HUES6 (cell line): ENCODE data around the gene GLIPR2.

Experiments used
- H3K27ac ChIP-seq: 2 replicates; pipeline ENCODE4 v1.7.0; 2013; ENCODE audit warnings: low read depth, mild to moderate bottlenecking, low read length, inconsistent platforms
- H3K27me3 ChIP-seq: 2 replicates; pipeline ENCODE4 v1.6.1; 2013; ENCODE audit warnings: low read length; ENCODE audit not compliant: control insufficient read depth, insufficient read depth
- H3K36me3 ChIP-seq: 2 replicates; pipeline ENCODE4 v1.6.1; 2013; ENCODE audit warnings: low read length; ENCODE audit not compliant: control insufficient read depth, insufficient read depth
- H3K4me1 ChIP-seq: 2 replicates; pipeline ENCODE4 v1.6.1; 2013; ENCODE audit warnings: low read length; ENCODE audit not compliant: control insufficient read depth, insufficient read depth
- H3K4me3 ChIP-seq: 2 replicates; pipeline ENCODE4 v1.5.1; 2013; ENCODE audit warnings: low read depth, low read length
- H3K9ac ChIP-seq: one replicate; pipeline ENCODE4 v1.6.1; 2013; ENCODE audit warnings: mild to moderate bottlenecking, low read length
- H3K9me3 ChIP-seq: 2 replicates; pipeline ENCODE4 v1.6.1; 2013; ENCODE audit warnings: low read depth, low read length; ENCODE audit not compliant: control insufficient read depth, insufficient read depth

The GLIPR2 gene

DNA sequence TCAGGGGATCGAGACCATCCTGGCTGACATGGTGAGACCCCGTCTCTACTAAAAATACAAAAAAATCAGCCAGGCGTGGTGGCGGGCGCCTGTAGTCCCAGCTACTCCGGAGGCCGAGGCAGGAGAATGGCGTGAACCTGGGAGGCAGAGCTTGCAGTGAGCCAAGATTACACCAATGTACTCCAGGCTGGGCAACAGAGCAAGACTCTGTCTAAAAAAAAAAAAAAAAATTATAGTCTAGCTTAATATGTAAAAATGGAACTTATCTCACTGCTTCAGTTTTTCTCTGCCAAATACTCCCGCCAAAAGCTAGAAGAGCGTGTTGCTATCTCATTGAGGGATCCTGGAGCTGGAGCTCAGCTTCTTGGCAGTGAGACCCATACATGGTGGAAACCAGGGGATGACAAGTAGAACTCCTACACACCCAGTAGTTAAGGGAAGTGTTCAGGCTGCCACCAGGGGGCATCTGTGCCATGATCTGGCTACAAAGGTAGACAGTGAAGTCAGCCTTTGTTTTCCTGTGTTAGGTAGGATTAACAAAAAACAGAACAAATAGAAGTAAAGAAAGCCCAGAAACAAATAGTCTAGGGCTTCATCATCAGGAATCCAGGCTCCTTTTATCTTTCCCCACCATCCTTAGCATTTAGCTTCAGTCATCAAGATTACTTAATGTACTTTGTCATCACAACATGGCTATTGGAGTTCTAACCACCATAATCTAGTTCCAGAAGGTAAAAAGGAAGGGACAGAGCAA lies 33.6 kb upstream of the GLIPR2 start:
- Histone ChIP-seq H3K4me1 (peaks cover 19% of the 10 kb centered on the region), H3K36me3 (no peaks in the 10 kb centered on the region), H3K9me3 (no peaks in the 10 kb centered on the region), H3K9ac (no peak overlapping the region), H3K27me3 (no peaks in the 10 kb centered on the region), H3K4me3 (no peak overlapping the region), H3K27ac (peak overlapping the region; percentile 36; the same call in 1 of the 2 replicates)

DNA sequence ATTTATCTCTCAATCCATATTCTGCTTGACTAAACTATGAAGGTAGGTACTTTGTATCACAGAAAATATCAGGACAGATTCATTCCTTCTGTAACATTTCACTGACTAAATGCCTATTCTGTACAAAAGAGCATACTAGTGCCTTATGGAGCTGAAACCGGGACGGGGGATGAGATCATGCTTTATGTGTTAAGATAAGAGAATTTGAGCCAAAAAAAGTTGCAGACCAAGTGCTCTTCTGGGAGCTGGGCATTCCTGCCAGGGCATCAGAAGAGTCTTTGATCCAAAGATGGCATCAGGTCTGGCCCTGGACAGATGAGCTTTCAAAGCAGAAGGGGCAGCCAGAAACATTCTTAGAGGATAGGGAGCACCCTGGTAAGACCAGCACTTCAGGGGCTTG lies 27.5 kb upstream of the GLIPR2 start:
- Histone ChIP-seq H3K27me3 (no peaks in the 10 kb centered on the region), H3K9me3 (no peaks in the 10 kb centered on the region), H3K4me3 (no peak overlapping the region), H3K27ac (no peak overlapping the region), H3K36me3 (peaks cover 3% of the 10 kb centered on the region; the same call in 1 of the 2 replicates), H3K4me1 (no peaks in the 10 kb centered on the region), H3K9ac (no peak overlapping the region)

DNA sequence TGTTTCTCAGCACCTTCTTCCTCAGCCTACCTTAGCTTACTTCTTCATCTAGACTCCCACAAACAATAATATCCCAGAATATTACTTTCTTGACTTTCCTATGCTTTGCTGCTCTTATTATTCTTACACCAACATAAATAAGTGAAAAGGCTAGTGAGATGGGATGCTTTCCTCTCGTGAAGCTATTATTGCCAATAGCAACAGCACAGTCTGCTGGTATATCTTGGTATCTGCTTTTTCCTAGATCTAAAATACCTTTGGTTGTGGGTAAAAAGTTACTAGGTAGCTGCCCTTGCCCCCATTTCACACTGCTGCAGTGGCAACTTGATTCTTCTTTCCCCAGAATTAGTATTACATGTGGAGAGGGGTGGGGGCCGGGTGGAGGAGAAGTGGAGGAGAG lies 26.1 kb upstream of the GLIPR2 start:
- H3K4me1 ChIP-seq, result no peaks in the 10 kb centered on the region
- H3K36me3 ChIP-seq, result peaks cover 3% of the 10 kb centered on the region; the same call in 1 of the 2 replicates
- no peaks in the 10 kb centered on the region for H3K9me3 ChIP-seq
- no peak overlapping the region for H3K4me3 ChIP-seq
- no peaks in the 10 kb centered on the region for H3K27me3 ChIP-seq
- no peak overlapping the region for H3K27ac ChIP-seq
- H3K9ac ChIP-seq, result no peak overlapping the region

DNA sequence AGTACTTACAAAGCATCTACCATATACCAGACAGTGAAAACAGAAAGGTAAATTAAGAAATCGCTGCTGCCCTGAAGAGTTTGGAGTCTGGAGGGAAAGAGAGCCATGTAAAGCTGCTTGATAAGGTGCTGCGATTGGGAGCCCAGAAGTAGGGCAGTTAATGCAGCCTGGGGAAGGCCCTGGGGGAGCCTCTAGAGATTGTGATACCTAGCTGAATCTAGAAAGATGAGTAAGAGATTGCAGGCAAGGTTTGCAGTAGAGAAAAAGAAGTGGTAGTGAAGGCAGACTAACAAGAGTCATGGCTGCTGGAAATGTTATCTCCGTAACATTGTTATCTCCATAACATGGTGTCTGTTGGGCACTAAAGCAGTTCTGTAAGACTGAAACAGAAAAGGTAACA lies 24.0 kb upstream of the GLIPR2 start:
- Histone ChIP-seq H3K9ac (no peak overlapping the region), H3K4me1 (no peaks in the 10 kb centered on the region), H3K9me3 (no peaks in the 10 kb centered on the region), H3K36me3 (peaks cover 3% of the 10 kb centered on the region; the same call in 1 of the 2 replicates), H3K27me3 (no peaks in the 10 kb centered on the region), H3K27ac (no peak overlapping the region), H3K4me3 (no peak overlapping the region)

DNA sequence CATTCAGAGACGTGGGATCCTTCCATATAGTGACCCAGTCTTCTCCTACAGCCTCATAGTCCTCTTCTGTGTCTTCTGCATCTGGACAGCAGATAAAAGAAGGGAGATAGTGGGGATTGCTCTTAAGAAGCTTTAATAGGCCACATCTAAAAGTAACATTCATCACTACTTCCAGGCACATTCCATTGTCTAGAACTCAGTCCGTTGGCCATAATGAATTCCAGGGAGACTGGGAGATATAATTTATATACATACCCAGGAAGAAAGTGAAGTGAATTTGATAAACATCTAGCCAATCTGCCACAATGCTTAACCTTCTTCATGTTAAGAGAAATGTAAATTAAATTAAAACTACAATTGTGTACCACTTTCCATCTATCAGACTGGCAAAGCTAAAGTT lies 22.5 kb upstream of the GLIPR2 start:
- Histone ChIP-seq H3K36me3 (no peaks in the 10 kb centered on the region; the same call in 1 of the 2 replicates), H3K9me3 (no peaks in the 10 kb centered on the region), H3K4me3 (no peak overlapping the region), H3K4me1 (peaks cover 4% of the 10 kb centered on the region; the same call in 1 of the 2 replicates), H3K9ac (no peak overlapping the region), H3K27ac (no peak overlapping the region), H3K27me3 (no peaks in the 10 kb centered on the region)

DNA sequence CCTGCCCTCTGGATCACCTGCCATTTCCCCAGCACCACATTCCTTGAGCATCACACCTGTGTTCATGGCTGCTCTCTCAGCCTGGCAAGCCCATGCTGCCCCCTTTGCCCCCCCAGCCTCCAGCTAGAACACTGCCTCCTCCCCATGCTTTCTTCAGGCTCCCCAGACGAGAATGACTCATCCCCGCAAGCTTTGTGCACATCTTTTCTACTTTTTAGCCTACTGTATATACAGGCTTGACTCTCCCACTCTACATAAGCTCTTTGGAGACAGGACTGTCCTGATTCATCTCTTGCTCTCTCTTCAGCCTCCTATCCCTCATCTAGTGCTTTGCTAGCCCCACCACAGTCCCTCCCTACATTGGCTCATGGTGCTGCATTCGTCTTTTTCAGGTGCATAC lies 19.9 kb upstream of the GLIPR2 start:
- Histone ChIP-seq H3K4me1 (peaks cover 4% of the 10 kb centered on the region; the same call in 1 of the 2 replicates), H3K4me3 (no peak overlapping the region), H3K9ac (no peak overlapping the region), H3K36me3 (0 out of 2 replicates have a peak, but pooled peaks cover under 1% of the 10 kb centered on the region), H3K27me3 (no peaks in the 10 kb centered on the region), H3K9me3 (no peaks in the 10 kb centered on the region), H3K27ac (no peak overlapping the region)

DNA sequence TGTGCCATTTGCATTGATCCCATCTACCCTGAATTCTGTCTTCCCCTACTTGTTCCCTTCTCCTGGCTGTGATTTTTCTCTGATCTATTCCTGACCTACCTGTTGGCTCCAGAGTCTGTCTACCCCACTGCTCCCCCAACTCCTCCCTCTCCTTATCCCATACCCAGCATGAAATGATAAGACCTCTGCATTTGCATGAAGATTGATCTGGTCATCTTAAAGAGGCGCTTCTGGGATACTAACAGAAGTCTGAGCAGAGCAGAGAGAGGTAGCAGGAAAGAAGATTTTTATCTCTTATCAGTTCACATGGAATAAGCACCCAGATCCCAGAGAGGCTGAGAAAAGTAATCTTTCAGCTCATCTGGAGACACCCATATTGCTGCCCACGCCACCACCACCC lies 18.3 kb upstream of the GLIPR2 start:
- no peak overlapping the region for H3K4me3 ChIP-seq
- H3K9ac ChIP-seq, result no peak overlapping the region
- H3K9me3 ChIP-seq, result no peaks in the 10 kb centered on the region
- no peak overlapping the region for H3K27ac ChIP-seq
- no peaks in the 10 kb centered on the region for H3K27me3 ChIP-seq
- H3K36me3 ChIP-seq, result peaks cover 6% of the 10 kb centered on the region; the same call in 1 of the 2 replicates
- H3K4me1 ChIP-seq, result peaks cover 4% of the 10 kb centered on the region; the same call in 1 of the 2 replicates

DNA sequence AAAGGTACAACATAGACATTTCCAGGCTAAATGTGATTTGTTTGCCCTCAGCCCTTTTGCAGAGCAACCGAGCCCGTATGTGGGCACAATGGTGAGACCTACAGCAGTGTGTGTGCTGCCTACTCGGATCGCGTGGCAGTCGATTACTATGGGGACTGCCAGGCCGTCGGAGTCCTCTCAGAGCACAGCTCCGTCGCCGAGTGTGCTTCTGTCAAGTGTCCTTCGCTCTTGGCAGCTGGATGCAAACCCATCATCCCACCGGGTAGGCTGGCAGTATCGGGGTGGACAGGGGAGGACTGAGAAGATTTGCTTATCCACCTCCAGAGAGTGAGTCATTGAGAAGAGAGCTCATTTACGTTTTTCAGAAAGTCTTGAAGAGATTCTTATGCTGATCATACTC lies 17.8 kb upstream of the GLIPR2 start:
- Histone ChIP-seq H3K27me3 (no peaks in the 10 kb centered on the region), H3K4me3 (no peak overlapping the region), H3K9ac (no peak overlapping the region), H3K36me3 (peaks cover 6% of the 10 kb centered on the region; the same call in 1 of the 2 replicates), H3K9me3 (no peaks in the 10 kb centered on the region), H3K4me1 (peaks cover 4% of the 10 kb centered on the region; the same call in 1 of the 2 replicates), H3K27ac (no peak overlapping the region)

DNA sequence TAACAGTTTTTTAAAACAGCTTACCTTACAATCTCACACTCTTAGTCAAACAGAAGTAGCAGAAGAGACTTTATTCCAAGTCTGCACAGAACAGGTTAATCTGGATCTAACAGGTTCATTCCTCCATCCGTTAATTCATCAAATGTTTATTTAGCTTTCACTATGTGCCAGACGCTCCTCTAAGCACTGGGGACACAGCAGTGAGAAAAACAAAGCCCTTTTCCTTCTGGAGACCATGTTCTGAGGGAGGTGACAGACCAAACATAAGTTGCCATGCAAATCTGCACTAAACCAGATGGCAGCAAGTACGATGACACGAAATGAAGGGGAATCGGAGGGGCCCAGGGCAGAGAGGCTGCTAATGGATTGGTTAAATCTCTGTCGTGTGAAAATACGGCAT lies 17.1 kb upstream of the GLIPR2 start:
- Histone ChIP-seq H3K27me3 (no peaks in the 10 kb centered on the region), H3K27ac (no peak overlapping the region), H3K36me3 (peaks cover 6% of the 10 kb centered on the region; the same call in 1 of the 2 replicates), H3K4me3 (no peak overlapping the region), H3K9ac (no peak overlapping the region), H3K9me3 (no peaks in the 10 kb centered on the region), H3K4me1 (peaks cover 4% of the 10 kb centered on the region; the same call in 1 of the 2 replicates)

DNA sequence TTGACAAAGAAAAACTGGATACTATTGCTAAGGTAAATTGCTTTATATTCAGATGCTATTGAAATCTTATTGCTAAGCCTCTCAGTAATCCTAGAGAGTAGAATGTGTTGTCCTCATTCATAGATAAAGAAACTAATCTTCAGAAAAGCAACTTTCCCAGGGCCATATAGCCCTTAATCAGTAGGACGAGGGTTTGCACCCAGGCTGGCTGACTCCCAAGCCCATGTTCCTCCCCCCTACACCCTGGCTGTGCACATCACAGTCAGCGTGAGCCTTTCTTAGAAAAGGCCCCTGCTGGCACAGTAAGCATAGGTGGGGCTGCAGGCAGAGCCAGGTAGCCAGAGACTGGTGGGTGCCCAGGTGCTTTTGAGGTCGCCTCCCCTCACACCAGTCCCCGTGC lies 15.8 kb upstream of the GLIPR2 start:
- peaks cover 6% of the 10 kb centered on the region; the same call in 1 of the 2 replicates for H3K36me3 ChIP-seq
- no peak overlapping the region for H3K4me3 ChIP-seq

DNA sequence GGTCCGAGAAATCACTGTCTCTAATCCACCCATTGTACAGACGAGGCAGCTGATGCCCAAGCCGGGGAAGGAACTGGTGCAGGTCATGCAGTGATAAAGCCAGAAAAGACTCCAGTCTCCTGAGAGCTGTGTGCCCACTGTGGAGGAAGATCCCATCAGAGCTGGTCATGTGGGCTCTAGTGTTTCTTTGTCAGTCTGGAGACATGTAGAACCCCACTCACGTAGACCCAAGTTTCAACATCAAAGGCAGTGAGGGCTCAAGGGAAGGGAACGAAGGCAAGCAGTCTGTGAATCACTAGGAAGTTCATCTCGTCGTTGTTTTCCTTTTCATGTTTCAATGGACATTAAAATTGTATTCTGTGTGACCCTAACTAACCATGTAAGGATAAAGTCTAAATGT lies 14.6 kb upstream of the GLIPR2 start:
- Histone ChIP-seq H3K27ac (no peak overlapping the region), H3K9me3 (no peaks in the 10 kb centered on the region), H3K27me3 (peaks cover 3% of the 10 kb centered on the region; the same call in 1 of the 2 replicates), H3K4me3 (no peak overlapping the region), H3K36me3 (peaks cover 6% of the 10 kb centered on the region; the same call in 1 of the 2 replicates), H3K9ac (no peak overlapping the region), H3K4me1 (peaks cover 4% of the 10 kb centered on the region; the same call in 1 of the 2 replicates)

More for the DNA sequence above, 15.8 kb upstream of the GLIPR2 start:
- Histone ChIP-seq H3K9ac (no peak overlapping the region), H3K9me3 (no peaks in the 10 kb centered on the region), H3K4me1 (peaks cover 4% of the 10 kb centered on the region; the same call in 1 of the 2 replicates), H3K27ac (no peak overlapping the region), H3K27me3 (peaks cover 3% of the 10 kb centered on the region; the same call in 1 of the 2 replicates)
